Measurements from ENCODE around the gene RBL1.

The RBL1 gene

GRCh38 chr20:37095599-37096414, at the start of gene RBL1 (continued):
- TF ChIP-seq ZNF391 (tag by site-specific recombination; IDR thresholded peaks at IDR 0.05; ENCODE audit: borderline replicate concordance, low read depth) (peak; percentile 98), REST (tag by site-specific recombination; IDR thresholded peaks at IDR 0.05) (peak; percentile 55; the same call in 1 of the 2 replicates), EGR2 (tag by site-specific recombination; IDR thresholded peaks at IDR 0.05; ENCODE audit: low read depth) (peak; percentile 80), ZBTB10 (tag by site-specific recombination; IDR thresholded peaks at IDR 0.05) (peak; percentile 90), ZNF561 (tag by site-specific recombination; IDR thresholded peaks at IDR 0.05; ENCODE audit: borderline replicate concordance) (peak; percentile 98), ZNF174 (tag by site-specific recombination; IDR thresholded peaks at IDR 0.05) (peak; percentile 93), ZNF654 (tag by site-specific recombination; IDR thresholded peaks at IDR 0.05; ENCODE audit: low read depth) (peak; percentile 36), SP2 (tag by site-specific recombination; IDR thresholded peaks at IDR 0.05) (peak; percentile 92), ZNF629 (tag by site-specific recombination; IDR thresholded peaks at IDR 0.05) (peak; percentile 94), ZNF645 (tag by site-specific recombination; IDR thresholded peaks at IDR 0.05) (peak; percentile 89; the same call in 1 of the 2 replicates), ZNF266 (tag by site-specific recombination; IDR thresholded peaks at IDR 0.05; ENCODE audit: low read depth) (no peak), ZSCAN18 (tag by site-specific recombination; IDR thresholded peaks at IDR 0.05) (peak; percentile 98), ZNF24 (tag by site-specific recombination; IDR thresholded peaks at IDR 0.05) (peak; percentile 97), KLF17 (tag by site-specific recombination; IDR thresholded peaks at IDR 0.05) (peak; percentile 99), ZNF677 (tag by site-specific recombination; IDR thresholded peaks at IDR 0.05) (peak; percentile 48; the same call in 1 of the 2 replicates), ZFHX2 (tag by site-specific recombination; conservative IDR thresholded peaks at IDR 0.05) (peak; percentile 79), ZNF18 (tag by site-specific recombination; IDR thresholded peaks at IDR 0.05) (peak; percentile 66; the same call in 1 of the 2 replicates), ZNF23 (tag by site-specific recombination; IDR thresholded peaks at IDR 0.05; ENCODE audit: borderline replicate concordance) (no peak), BCL11A (tag by site-specific recombination; IDR thresholded peaks at IDR 0.05; ENCODE audit: low read depth) (peak; percentile 70; the same call in 1 of the 2 replicates), PRDM6 (tag by site-specific recombination; IDR thresholded peaks at IDR 0.05) (peak; percentile 63), ZNF2 (tag by site-specific recombination; IDR thresholded peaks at IDR 0.05) (peak; percentile 95), ZNF596 (tag by site-specific recombination; IDR thresholded peaks at IDR 0.05) (no peak), ZNF214 (tag by site-specific recombination; IDR thresholded peaks at IDR 0.05; ENCODE audit: borderline replicate concordance) (no peak), ZSCAN23 (tag by site-specific recombination; IDR thresholded peaks at IDR 0.05) (peak; percentile 99), ZNF600 (tag by site-specific recombination; IDR thresholded peaks at IDR 0.05) (0 out of 2 replicates have a peak, but pooled peaks have one; percentile 27)

All from HEK293 (cell line).